HG03469 (cell line): Measurements from ENCODE around the gene GHRL.
"Not testable (repeated sequence)": the region's sequence is repeated elsewhere in the genome, so short reads cannot be mapped to it uniquely, and the experiment has no call there.

Experiments used
- ATAC-seq: cut with Tn5 transposase; IDR thresholded peaks from one replicate; pipeline ENCODE4 v1.9.1; 2021; ENCODE audit warnings: mild to moderate bottlenecking, moderate library complexity, moderate number of reproducible peaks; ENCODE audit not compliant: unreplicated experiment

The GHRL gene

GRCh38 chr3:10278501-10278900 is 14.2 kb downstream of the GHRL start:
- no peak for ATAC-seq

DNA sequence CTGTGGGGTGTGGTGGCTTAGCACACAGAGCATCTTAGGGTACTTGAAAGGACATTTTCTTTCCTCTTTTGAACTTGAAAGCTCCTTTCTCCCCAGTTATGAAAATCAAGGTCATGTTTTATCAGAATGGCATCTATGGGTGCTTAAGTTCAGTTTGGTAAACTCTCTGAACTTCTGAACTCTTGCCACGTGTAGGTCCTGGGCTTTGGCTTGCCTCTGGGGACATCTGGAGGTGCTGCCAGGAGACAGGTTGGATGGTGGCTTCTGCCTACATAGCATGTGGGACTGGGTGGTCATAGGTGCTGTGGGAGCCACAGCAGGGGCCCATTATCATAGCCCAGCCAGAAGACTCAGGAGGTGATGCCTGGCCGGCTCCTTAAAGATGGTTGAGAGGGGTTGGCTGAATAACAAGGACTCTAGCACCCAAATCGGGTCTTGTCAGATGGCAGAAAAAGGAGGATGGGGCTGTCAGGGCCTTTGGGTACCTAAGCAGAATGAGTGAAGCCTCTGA is 15.6 kb downstream of the GHRL start:
- no peak for ATAC-seq

GRCh38 chr3:10274601-10275000 is 18.1 kb downstream of the GHRL start:
- no peak for ATAC-seq

DNA sequence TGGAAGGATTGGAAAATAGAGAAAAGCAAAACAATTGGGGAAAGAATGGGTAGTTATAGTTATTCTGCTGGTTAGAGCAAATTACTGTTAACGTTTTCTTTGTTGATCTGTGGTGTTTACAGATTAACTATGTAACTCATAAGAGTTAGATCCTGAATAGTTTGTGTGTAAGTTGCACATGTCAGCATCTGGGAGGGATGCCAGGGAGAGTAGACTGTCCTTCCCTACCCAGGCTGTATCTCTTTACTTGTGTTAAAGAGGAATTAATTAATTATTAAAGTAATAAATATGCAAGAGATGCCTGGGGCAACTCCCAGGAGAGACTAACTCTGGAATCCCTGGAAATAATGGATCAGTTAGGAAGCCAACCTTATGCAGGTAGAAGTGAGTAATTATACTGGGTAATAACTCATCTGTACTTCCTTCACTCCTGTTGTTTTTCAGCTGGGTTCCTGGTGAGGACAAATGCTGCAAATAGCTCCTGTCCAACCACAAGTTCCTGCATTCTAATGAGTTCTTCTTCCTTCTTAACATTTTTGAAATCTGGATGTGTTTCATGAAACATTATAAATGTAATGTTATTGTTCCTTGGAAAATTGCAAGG is 18.9 kb downstream of the GHRL start:
- ATAC-seq, result no peak

GRCh38 chr3:10272977-10273376 is 19.8 kb downstream of the GHRL start:
- ATAC-seq, result no peak

GRCh38 chr3:10272476-10272875 is 20.3 kb downstream of the GHRL start:
- ATAC-seq, result not testable (repeated sequence)

- no peak for ATAC-seq
These were observed 23.3 kb downstream of the GHRL start for GRCh38 chr3:10269443-10269842.

DNA sequence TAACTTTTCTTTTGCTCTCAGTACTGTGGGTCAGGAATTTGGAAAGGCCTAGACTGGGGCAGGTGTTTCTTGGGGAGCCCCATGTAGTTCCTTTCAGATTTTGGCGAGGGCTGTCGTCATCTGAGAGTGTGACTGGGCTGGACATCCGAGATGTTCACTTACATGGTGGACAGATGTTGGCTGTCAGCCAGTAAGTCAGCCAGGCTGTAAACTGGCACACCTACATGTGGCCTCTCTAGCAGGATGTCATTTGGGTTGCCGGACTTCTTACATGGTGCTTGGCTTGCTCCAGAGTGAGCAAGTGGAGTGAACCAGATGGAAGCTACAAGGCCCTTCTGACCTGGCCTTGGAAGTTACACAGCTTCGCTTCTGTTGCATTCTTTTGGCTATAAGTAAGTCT is 23.8 kb downstream of the GHRL start:
- ATAC-seq, result no peak

DNA sequence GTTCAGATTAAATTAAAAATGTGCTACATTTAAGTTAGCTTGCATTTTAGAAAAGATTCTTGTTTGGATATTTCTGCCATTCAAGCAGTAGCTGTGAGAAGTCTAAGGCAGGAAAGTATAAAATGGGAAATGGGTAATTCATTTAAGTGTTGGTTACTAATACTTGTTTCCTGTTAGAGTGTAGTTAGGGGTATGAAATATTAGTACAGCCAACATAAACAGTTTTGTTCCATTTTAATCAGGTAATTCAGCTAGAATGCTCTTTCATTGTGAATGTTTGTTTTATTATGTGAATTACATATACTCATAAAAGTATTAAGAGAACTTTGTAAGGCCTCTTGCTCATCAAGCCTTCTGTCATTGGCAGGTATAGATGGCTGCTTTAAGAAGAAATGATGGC is 24.6 kb downstream of the GHRL start:
- no peak for ATAC-seq

DNA sequence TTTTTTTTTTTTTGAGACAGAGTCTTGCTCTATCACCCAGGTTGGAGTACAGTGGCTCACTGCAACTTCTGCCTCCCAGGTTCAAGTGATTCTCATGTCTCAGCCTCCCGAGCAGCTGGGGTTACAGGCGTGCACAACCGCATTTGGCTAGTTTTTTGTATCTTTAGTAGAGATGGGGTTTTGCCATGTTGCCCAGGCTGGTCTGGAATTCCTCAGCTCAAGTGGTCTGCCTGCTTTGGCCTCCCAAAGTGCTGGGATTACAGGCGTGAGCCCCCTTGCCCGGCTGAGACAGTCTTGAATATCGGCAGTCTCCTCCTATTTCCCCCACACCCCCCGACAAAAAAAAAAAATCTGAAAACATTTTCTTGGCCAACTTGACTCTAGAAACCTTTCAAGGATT is 25.8 kb downstream of the GHRL start:
- not testable (repeated sequence) for ATAC-seq

DNA sequence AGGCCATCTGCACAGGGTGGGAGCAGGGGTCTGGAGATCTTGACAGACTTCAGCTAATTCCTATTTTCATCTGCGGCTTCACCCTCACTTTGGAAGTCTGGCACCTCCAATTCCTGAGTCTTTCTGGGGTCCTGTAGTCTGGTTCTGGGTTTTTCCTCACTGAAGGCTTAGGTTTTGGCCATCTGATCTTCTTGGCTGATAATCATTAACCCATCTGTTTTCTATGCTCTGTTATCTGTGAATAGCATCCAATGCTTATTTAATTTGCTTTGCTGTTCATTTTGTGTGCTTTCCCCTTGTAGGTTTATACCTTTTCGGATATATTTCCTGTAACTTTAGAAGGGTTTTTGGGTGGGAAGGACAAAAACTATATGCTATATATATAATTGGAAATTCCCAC is 26.9 kb downstream of the GHRL start:
- ATAC-seq, result no peak

- ATAC-seq, result no peak
These were observed 28.9 kb downstream of the GHRL start for GRCh38 chr3:10263646-10264363.

- ATAC-seq, result no peak
These were observed 30.7 kb downstream of the GHRL start for GRCh38 chr3:10262027-10262426.

GRCh38 chr3:10260211-10260701 is 32.5 kb downstream of the GHRL start:
- ATAC-seq, result no peak

- ATAC-seq, result no peak
These were observed 32.9 kb downstream of the GHRL start for GRCh38 chr3:10259798-10260197.

GRCh38 chr3:10259036-10259435 is 33.7 kb downstream of the GHRL start:
- no peak for ATAC-seq

DNA sequence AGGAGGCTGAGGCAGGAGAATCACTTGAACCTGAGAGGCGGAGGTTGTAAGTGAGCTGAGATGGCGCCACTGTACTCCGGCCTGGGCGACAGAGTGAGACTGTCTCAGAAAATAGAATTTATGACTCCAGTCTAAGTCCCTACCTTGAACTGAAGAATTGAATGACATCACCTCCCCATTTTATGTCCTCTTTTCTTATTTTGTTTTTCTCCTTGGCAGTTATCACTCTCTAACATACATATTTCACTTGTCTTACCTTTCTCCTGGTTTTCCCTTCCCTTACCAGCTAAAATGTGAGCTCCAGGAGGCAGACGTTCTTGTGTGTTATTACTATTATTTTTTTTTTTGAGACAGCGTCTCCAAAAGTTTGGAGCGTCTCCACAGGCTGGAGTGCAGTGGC is 36.9 kb downstream of the GHRL start:
- no peak for ATAC-seq

- no peak for ATAC-seq
These were observed 39.0 kb downstream of the GHRL start for GRCh38 chr3:10253731-10254130.

GRCh38 chr3:10251006-10251405 is 41.7 kb downstream of the GHRL start:
- no peak for ATAC-seq

DNA sequence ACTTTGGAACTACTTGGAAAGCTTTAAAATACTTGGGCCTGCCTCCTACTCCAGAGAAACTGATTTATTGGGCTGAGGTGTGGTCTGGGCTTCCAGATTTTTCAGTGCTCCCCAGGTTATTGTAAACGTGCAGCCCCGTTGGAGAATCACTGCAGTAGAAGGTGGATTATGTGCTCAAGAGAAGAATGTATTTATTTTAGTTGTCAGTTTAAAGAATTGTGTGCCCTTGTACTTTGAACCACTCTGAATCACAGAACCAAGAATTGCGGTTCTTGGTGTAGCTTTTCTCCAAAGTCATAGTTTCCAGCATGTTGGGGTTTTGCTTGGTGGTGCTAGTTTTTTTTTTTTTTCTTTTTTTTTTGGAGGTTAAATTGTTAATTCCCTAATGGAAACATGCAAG is 42.9 kb downstream of the GHRL start:
- ATAC-seq, result no peak

DNA sequence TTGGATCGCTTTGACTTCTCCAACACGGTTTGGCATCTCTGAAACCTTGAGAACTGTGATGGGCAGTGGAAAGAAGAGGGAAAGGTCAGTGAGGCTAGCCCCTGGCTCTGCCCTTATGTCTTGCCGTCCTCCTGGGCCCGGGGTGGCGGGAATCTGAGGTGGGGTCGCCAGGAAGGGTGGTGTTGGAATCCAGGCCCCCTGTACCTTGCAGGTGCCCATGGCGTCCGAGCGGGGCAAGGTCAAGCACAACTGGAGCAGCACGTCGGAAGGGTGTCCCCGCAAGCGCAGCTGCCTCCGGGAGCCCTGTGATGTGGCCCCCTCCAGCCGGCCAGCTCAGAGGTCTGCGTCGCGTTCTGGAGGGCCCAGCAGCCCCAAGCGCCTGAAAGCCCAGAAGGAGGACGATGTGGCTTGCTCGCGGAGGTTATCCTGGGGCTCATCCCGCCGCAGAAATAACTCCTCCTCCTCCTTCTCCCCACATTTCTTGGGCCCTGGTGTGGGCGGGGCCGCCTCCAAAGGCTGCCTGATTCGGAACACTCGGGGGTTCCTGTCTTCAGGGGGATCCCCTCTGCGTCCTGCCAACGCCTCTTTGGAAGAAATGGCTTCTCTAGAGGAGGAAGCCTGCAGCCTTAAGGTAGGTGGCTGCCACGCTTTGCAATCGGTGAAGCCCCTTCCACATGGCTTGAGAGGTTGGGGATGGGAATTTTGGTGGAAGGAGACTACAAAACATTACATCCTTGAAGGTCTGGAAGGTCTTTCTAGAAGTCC is 43.6 kb downstream of the GHRL start:
- ATAC-seq, result no peak
